Measurements from ENCODE around the gene SGCG. TPM values are rescaled to one million over a fixed set of nuclear protein-coding genes. Genes with fewer than 3 reads are reported as not detected.
"Not testable (repeated sequence)": the region's sequence is repeated elsewhere in the genome, so short reads cannot be mapped to it uniquely, and the experiment has no call there.

SGCG gene
- total RNA-seq, 1 experiment from 2014 or later: not detected

DNA sequence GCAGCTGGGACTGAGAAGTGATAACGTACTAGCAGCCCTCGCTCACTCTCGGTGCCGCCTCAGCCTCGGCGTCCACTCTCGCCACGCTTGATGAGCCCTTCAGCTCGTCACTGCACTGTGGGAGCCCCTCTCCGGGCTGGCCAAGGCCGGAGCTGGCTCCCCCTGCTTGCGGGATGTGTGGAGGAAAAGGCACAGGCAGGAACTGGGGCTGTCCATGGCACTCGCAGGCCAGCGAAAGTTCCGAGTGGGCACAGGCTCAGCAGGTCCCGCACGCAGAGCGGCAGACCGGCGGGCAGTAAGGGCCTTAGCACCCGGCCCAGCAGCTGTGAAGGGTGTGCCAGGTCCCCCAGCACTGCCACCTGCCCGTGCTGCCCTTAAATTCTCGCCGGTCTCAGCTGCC is 38.8 kb upstream of the SGCG start:
- Histone ChIP-seq H3K9me2 (ENCODE audit: insufficient read depth) (no peaks in the 10 kb centered on the region), H3K9me3 (ENCODE audit: insufficient read depth, low read depth) (no peaks in the 10 kb centered on the region), H4K20me1 (ENCODE audit: insufficient read depth) (no peaks in the 10 kb centered on the region), H3K4me1 (replicated peaks; ENCODE audit: insufficient read depth) (no peaks in the 10 kb centered on the region), H3F3A (ENCODE audit: insufficient read depth, low read depth) (no peaks in the 10 kb centered on the region), H2AFZ (no peak overlapping the region), H3K36me3 (ENCODE audit: low read depth) (no peaks in the 10 kb centered on the region), H3K79me2 (ENCODE audit: low read depth) (no peaks in the 10 kb centered on the region), H3K27me3 (ENCODE audit: insufficient read depth, low read depth) (peaks cover 47% of the 10 kb centered on the region), H3K4me2 (no peak overlapping the region), H3K27ac (no peak overlapping the region), H3K4me3 (no peak overlapping the region)
- no TSS peak for BruUV-seq (replicated peaks)
- no peak for TF ChIP-seq EZH2 (IDR thresholded peaks at IDR 0.05; ENCODE audit: low read depth)
- TF ChIP-seq, protein P1, sequence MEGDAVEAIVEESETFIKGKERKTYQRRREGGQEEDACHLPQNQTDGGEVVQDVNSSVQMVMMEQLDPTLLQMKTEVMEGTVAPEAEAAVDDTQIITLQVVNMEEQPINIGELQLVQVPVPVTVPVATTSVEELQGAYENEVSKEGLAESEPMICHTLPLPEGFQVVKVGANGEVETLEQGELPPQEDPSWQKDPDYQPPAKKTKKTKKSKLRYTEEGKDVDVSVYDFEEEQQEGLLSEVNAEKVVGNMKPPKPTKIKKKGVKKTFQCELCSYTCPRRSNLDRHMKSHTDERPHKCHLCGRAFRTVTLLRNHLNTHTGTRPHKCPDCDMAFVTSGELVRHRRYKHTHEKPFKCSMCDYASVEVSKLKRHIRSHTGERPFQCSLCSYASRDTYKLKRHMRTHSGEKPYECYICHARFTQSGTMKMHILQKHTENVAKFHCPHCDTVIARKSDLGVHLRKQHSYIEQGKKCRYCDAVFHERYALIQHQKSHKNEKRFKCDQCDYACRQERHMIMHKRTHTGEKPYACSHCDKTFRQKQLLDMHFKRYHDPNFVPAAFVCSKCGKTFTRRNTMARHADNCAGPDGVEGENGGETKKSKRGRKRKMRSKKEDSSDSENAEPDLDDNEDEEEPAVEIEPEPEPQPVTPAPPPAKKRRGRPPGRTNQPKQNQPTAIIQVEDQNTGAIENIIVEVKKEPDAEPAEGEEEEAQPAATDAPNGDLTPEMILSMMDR (conservative IDR thresholded peaks at IDR 0.05): no peak
- intact Hi-C loops (cut with micrococcal nuclease; ENCODE audit: unreplicated experiment): no loop called here
- ChIA-PET POLR2A (ENCODE audit: unreplicated experiment) (no interaction called here), CTCF (no interaction called here)
- no peak for DNase-seq

DNA sequence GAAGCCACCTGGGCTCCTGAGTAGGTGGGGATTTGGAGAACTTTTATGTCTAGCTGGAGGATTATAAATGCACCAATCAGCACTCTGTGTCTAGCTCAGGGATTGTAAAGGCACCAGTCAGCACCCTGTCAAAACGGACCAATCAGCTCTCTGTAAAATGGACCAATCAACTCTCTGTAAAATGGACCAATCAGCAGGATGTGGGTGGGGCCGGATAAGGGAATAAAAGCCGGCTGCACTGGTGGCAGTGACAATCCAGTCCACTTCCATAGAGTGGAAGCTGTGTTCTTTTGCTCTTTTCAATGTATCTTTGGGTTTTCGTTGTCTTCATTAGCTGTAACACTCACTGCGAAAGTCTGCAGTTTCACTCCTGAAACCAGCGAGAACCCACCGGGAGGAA is 38.2 kb upstream of the SGCG start:
- H3K4me1 ChIP-seq (replicated peaks; ENCODE audit: insufficient read depth); POLR2A ChIA-PET (ENCODE audit: unreplicated experiment); H3K9me3 ChIP-seq (ENCODE audit: insufficient read depth, low read depth); H3K4me2 ChIP-seq; intact Hi-C loops (cut with micrococcal nuclease; ENCODE audit: unreplicated experiment); H4K20me1 ChIP-seq (ENCODE audit: insufficient read depth); H2AFZ ChIP-seq; H3K4me3 ChIP-seq; H3K36me3 ChIP-seq (ENCODE audit: low read depth); CTCF ChIA-PET; BruUV-seq (replicated peaks); H3F3A ChIP-seq (ENCODE audit: insufficient read depth, low read depth); DNase-seq; H3K79me2 ChIP-seq (ENCODE audit: low read depth); H3K9me2 ChIP-seq (ENCODE audit: insufficient read depth); H3K27ac ChIP-seq: not testable (repeated sequence)
- H3K27me3 ChIP-seq (ENCODE audit: insufficient read depth, low read depth): peaks cover 50% of the 10 kb centered on the region

DNA sequence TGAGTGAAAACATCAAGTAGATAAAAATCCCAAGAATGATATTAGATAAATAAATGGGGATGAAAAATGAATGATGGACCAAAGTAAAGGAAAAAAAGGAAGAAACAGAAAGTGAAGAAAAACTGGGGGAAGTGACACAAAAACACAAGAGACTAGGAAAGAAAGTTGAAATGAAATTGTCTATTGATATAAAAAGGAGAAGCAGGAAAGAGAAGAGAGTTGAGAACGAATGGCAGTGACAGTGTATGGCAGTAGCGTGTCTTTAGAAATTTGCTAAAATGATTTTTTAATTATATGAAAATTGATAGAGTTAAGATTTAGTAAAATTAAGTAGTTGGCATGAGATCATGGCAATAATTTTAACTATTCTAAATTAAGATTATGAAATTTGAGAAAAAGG is 36.3 kb upstream of the SGCG start:
- no TSS peak for BruUV-seq (replicated peaks)
- no peaks in the 10 kb centered on the region for H4K20me1 ChIP-seq (ENCODE audit: insufficient read depth)
- ChIA-PET POLR2A (ENCODE audit: unreplicated experiment) (no interaction called here), CTCF (no interaction called here)
- H2AFZ ChIP-seq: no peak overlapping the region
- no peaks in the 10 kb centered on the region for H3K4me1 ChIP-seq (replicated peaks; ENCODE audit: insufficient read depth)
- DNase-seq: no peak
- no peaks in the 10 kb centered on the region for H3K9me3 ChIP-seq (ENCODE audit: insufficient read depth, low read depth)
- no peak overlapping the region for H3K27ac ChIP-seq
- no peak overlapping the region for H3K4me2 ChIP-seq
- no peak overlapping the region for H3K4me3 ChIP-seq
- no peaks in the 10 kb centered on the region for H3K9me2 ChIP-seq (ENCODE audit: insufficient read depth)
- peaks cover 48% of the 10 kb centered on the region for H3K27me3 ChIP-seq (ENCODE audit: insufficient read depth, low read depth)
- TF ChIP-seq, protein P1 (conservative IDR thresholded peaks at IDR 0.05): no peak
- no peak for TF ChIP-seq EZH2 (IDR thresholded peaks at IDR 0.05; ENCODE audit: low read depth)
- intact Hi-C loops (cut with micrococcal nuclease; ENCODE audit: unreplicated experiment): no loop called here
- no peaks in the 10 kb centered on the region for H3F3A ChIP-seq (ENCODE audit: insufficient read depth, low read depth)
- no peaks in the 10 kb centered on the region for H3K36me3 ChIP-seq (ENCODE audit: low read depth)
- no peaks in the 10 kb centered on the region for H3K79me2 ChIP-seq (ENCODE audit: low read depth)

DNA sequence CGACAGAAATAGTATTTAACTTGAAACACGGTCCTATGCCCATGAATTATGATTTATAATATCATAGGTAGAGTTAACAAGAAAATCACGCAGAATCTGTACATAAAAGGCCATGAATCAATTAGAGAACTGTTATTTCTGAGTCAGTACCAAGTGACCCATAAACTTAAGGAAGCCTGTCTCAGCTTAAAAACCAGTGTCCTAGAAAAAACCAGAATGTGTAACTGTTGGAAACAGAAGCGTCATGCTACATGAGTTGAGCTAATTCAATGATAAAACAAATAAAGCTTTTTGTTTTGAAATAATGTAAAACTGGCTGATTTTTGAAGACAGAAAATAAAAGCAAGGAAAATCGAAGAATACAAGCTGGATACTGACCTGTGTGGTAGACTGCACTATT is 34.8 kb upstream of the SGCG start:
- ChIA-PET CTCF (no interaction called here), POLR2A (ENCODE audit: unreplicated experiment) (interaction anchor here (0.7 kb wide), 1 partner anchor 18 kb away, joined by 3 read pairs; no protein-coding TSS in a partner anchor)

More for the DNA sequence above, 34.8 kb upstream of the SGCG start:
- no peak for TF ChIP-seq EZH2 (IDR thresholded peaks at IDR 0.05; ENCODE audit: low read depth)
- TF ChIP-seq, protein P1 (conservative IDR thresholded peaks at IDR 0.05): no peak
- Histone ChIP-seq H3F3A (ENCODE audit: insufficient read depth, low read depth) (no peaks in the 10 kb centered on the region), H3K79me2 (ENCODE audit: low read depth) (no peaks in the 10 kb centered on the region), H3K27ac (no peak overlapping the region), H3K9me2 (ENCODE audit: insufficient read depth) (no peaks in the 10 kb centered on the region), H3K27me3 (ENCODE audit: insufficient read depth, low read depth) (peaks cover 42% of the 10 kb centered on the region; the same call in 1 of the 2 replicates), H3K9me3 (ENCODE audit: insufficient read depth, low read depth) (no peaks in the 10 kb centered on the region), H3K4me2 (no peak overlapping the region), H4K20me1 (ENCODE audit: insufficient read depth) (no peaks in the 10 kb centered on the region), H3K4me3 (no peak overlapping the region), H3K36me3 (ENCODE audit: low read depth) (no peaks in the 10 kb centered on the region), H2AFZ (no peak overlapping the region), H3K4me1 (replicated peaks; ENCODE audit: insufficient read depth) (no peaks in the 10 kb centered on the region)
- no peak for DNase-seq
- no TSS peak for BruUV-seq (replicated peaks)
- intact Hi-C loops (cut with micrococcal nuclease; ENCODE audit: unreplicated experiment): no loop called here

All from PC-9 (cell line).